GM11168 (cell line): ENCODE data around the gene TRIM49D1.
"Not testable (repeated sequence)": the region's sequence is repeated elsewhere in the genome, so short reads cannot be mapped to it uniquely, and the experiment has no call there.

ENCODE experiments used
- in situ Hi-C: fragments of 300-500 bp; cut with MboI; formaldehyde crosslinking; loops from one replicate; pipeline ENCODE4 v1.12.0; 2022; ENCODE audit warnings: low sequenced_read_pairs; ENCODE audit not compliant: unreplicated experiment

The TRIM49D1 gene

GRCh38 chr11:89922195-89922660 lies at the start of gene TRIM49D1:
Gene TRIM49D1, minus strand, starts transcription at chr11:89922245. Its CDS starts 4,535 bp downstream, at chr11:89917710.
- in situ Hi-C loops, result no loop called here

DNA sequence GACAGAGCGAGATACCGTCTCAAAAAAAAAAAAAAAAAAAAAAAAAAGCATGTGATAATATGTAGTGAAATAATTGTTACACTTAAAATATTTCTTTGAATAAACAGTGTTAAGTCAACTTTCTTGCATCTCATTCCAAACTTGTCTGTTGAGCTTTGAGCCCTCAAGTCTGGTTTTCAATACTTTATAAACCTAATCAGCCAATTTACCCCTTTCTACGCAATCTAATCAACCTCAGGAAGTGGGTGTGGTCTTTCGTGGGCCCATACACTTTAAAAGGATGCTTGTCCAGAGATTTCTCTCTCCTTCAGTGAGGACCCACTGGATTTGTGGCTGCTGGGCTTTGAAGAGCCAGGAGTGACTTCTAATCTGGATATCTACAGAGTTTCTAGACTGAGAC lies 43.7 kb upstream of the TRIM49D1 start, which contains the start of gene TRIM64:
TSS of gene TRIM64 (plus strand) at position 301 of the 400 bp plus-strand sequence. CDS start 2,467 bp downstream, outside the sequence.
- in situ Hi-C loops, result not testable (repeated sequence)

DNA sequence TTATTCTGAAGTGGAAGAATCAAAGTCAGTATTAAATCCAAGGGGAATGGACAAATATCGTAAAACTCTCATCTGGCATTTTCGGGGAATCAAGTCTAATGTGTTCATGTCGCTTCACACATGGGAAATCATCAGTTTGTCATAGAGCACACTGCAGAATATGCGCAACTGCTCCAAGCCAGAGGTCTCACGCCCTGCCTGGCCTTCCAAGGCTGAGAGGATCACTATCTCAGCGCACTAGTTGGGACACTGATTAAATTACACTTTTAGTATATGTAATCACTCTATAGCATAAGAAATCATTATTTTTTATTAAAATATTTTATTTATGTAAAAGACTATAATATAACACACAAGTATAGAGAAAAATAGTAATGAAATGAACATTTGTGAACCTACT lies 38.8 kb upstream of the TRIM49D1 start:
- in situ Hi-C loops, result not testable (repeated sequence)

DNA sequence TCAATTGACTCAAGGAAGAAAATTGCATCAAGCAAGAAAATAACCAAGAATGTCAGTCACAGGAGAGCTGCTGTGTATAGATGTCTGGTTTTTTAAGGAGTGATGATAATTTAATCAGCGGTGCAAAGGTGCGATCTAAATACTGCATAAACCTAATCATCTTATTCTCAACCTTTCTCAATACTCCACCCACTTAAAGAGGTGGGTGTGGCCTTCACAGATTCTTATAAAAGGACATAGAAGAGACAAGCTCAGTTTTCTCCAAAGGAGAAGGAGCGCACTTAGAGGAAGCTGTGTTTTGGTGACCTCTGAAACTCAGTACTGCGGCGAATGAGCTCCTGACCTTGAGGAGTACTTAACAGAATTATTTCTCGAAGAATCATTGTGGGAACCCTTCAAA lies 1.7 kb upstream of the TRIM49D1 start, which contains the start of gene TRIM49D2:
TSS of gene TRIM49D2 (plus strand) at position 301 of the 400 bp plus-strand sequence. CDS start 2,698 bp downstream, outside the sequence.
- in situ Hi-C loops, result not testable (repeated sequence)

DNA sequence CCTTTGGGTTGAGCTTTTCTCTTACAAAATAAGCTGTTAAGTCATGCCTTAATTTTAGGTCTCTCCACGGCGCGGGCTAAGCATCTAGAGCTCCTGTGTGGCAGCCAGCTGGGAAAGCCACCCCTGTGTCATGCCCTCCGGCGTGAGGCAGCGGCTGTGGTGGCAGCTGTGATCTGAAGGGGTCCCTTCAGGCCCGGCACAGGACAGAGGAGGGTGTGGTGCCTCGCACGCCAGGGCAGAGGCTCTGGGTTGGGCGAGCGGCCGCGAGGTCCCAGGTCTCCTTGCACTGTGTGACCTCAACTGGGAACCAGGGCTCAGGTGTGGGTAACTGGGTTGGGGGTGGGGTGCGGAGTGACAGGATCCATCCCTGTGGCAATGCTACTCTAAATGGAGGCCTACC lies 21.2 kb downstream of the TRIM49D1 start:
- in situ Hi-C loops, result not testable (repeated sequence)

GRCh38 chr11:89893245-89893644 lies 28.8 kb downstream of the TRIM49D1 start:
- in situ Hi-C loops, result not testable (repeated sequence)

DNA sequence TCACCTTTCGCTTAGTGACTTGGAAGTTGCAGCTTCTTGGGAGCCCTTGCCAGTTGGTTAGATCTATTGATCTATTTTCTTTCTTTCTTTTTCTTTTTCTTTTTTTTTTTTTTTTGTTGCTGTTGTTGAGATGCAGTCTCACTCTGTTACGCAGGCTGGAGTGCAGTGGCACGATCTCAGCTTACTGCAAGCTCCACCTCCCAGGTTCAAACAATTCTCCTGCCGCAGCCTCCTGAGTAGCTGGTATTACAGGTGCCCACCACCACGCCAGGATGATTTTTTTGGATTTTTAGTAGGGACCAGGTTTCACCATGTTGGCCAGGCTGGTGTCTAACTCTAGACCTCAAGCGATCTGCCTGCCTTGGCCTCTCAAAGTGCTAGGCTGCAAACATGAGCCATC lies 44.5 kb downstream of the TRIM49D1 start:
- in situ Hi-C loops, result not testable (repeated sequence)

- in situ Hi-C loops, result not testable (repeated sequence)
Observed at GRCh38 chr11:89872588-89872987, 49.5 kb downstream of the TRIM49D1 start.

DNA sequence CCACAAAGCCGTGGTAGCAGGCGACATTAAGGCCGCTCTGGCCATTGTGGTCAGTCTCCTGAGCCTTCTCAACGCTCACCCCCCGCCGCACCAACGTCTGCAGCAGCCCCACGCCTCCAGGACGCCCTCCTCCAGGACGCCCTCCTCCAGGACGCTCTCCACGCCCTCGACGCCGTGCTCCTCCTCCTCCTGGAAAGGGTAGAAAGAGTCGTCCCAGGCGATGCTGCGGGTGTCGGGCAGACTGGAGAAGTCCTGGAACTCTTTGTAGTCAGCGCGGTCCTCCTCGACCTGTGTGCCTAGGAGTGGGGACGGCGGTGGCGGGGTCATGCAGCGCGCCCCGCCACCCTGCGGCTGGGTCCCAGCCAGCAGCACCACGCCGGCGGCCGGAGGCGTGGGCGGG lies 56.8 kb downstream of the TRIM49D1 start:
- in situ Hi-C loops, result not testable (repeated sequence)

- in situ Hi-C loops, result not testable (repeated sequence)
Observed at GRCh38 chr11:89863906-89864704, 57.9 kb downstream of the TRIM49D1 start.
